Activated B cell treated with CpG ODN at 0.5 μM for 24 hours (primary cell): ENCODE data around the gene CNNM2. TPM values are rescaled to one million over a fixed set of nuclear protein-coding genes. Genes with fewer than 3 reads are reported as not detected.
A peak's percentile ranks its signal among the peaks of the same experiment; 100 is the strongest.
"Not testable (repeated sequence)": the region's sequence is repeated elsewhere in the genome, so short reads cannot be mapped to it uniquely, and the experiment has no call there.

Experiments used
- ATAC-seq: fragments of 200-7000 bp; cut with Tn5 transposase; one replicate; pipeline ENCODE4 v1.10.0; 2021; ENCODE audit warnings: low read depth, mild to moderate bottlenecking, moderate library complexity
- CTCF ChIA-PET: fragments of 350-600 bp; sonication (Branson Sonifier 250); formaldehyde crosslinking; loops from one replicate; lab custom pipeline; 2021; ENCODE audit warnings: antibody characterized with exemption; lab: Charles Lee
- POLR2A ChIA-PET: fragments of 350-600 bp; sonication (Branson Sonifier 250); formaldehyde crosslinking; loops from one replicate; lab custom pipeline; 2021; ENCODE audit warnings: antibody characterized with exemption; lab: Charles Lee
- DNase-seq: peaks from one replicate; pipeline ENCODE4 v3.0.0; 2022
- H3K27ac Mint-ChIP-seq: one replicate; pipeline ENCODE4 v1.8.0; 2020; ENCODE audit warnings: mixed read lengths
- H3K27me3 Mint-ChIP-seq: one replicate; pipeline ENCODE4 v1.8.0; 2021; ENCODE audit warnings: mixed read lengths
- H3K36me3 Mint-ChIP-seq: one replicate; pipeline ENCODE4 v1.8.0; 2021; ENCODE audit warnings: low read depth, mixed read lengths
- H3K4me1 Mint-ChIP-seq: one replicate; pipeline ENCODE4 v1.8.0; 2021; ENCODE audit warnings: mixed read lengths
- H3K4me3 Mint-ChIP-seq: one replicate; pipeline ENCODE4 v1.8.0; 2020; ENCODE audit warnings: mild to moderate bottlenecking, mixed read lengths
- H3K9me3 Mint-ChIP-seq: one replicate; pipeline ENCODE4 v1.8.0; 2020; ENCODE audit warnings: mixed read lengths
- CTCF ChIP-seq: fragments of 200-600 bp; IDR thresholded peaks from one replicate; pipeline ENCODE4 v1.8.0; 2022; ENCODE audit warnings: antibody characterized with exemption, mild to moderate bottlenecking
- intact Hi-C: fragments of 100-400 bp; cut with micrococcal nuclease; formaldehyde crosslinking; loops from one replicate; pipeline ENCODE4 v1.15.1; 2024
- total RNA-seq: library from RNA; stranded (reverse); gene quantifications from 2 replicates; pipeline ENCODE4 v1.2.3, GENCODE V29; 2022

Gene CNNM2
- total RNA-seq, 1 donor from 2014 or later = 7.3 TPM

DNA sequence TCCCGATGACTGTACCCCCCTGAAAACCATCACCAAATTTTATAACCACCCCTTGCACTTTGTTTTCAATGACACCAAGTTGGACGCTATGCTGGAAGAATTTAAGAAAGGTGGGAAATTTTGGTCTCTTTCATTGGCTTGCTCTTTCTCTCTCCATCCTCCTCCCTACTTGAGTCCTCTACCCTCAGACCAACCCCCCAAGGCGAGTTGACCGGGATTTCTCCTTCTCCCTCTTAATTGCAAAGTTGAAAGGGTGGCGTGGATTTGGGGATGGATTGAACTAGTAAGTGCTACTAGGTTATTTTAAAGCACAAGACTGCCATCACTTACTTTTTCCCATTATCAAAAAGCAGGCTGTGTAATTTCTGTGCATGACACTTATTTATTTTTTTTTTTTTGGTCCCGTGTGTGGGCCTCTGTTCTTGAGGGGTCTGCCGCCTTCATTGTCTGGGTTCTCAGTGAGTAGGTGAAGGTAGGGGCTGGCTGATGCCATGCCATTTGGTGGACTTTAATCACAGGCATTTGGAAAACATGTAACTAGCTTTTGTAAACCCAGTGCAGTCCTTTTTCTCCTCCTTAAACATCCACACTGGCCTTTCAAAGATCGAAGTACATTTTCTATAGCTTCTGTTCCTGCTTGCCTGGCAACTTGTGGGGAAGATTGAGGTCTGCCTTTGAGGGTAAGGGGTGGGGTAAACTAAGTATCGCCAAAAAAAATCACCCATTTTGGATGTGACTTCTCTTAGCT, 2.1 kb downstream of the CNNM2 start:
- TF ChIP-seq CTCF = no peak
- CTCF ChIA-PET = interaction anchor here (0.6 to 1.2 kb wide), 3 partner anchors 30 to 325 kb away, joined by 3 to 4 read pairs (median 3); no protein-coding TSS in a partner anchor
- ATAC-seq (no peak), DNase-seq (no peak)
- H3K9me3 Mint-ChIP-seq = no peaks in the 10 kb centered on the region
- H3K4me1 Mint-ChIP-seq = peaks cover 49% of the 10 kb centered on the region
- POLR2A ChIA-PET = no interaction called here
- peaks cover 2% of the 10 kb centered on the region for H3K36me3 Mint-ChIP-seq
- peak overlapping the region; percentile 96 for H3K4me3 Mint-ChIP-seq
- H3K27me3 Mint-ChIP-seq = no peaks in the 10 kb centered on the region
- H3K27ac Mint-ChIP-seq = no peak overlapping the region
- intact Hi-C loops = loop anchor here (5.0 kb wide), 3 partner anchors 208 to 528 kb away; partner anchors contain the start of genes ARL3 and SFXN2

DNA sequence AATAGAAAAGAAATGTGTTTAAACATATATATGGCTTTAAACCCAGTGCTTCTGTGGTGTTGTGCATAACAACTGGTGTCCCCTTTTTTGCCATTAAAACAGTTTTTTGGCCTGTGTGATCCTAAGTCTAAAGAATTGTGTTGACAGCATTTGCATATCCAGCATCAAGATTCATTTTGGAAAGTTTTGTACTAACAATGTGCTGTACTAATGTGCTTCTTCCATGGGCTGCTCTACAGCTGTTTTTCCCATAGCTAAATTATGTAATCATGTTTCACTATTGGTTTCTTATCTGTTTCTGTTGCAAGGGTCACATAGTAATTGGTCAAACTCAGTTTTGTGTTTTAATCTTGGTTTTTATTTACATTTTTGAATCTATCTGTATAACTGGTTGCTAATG, 5.5 kb downstream of the CNNM2 start:
- Mint-ChIP-seq H3K4me1 (peaks cover 46% of the 10 kb centered on the region), H3K9me3 (no peaks in the 10 kb centered on the region), H3K27ac (no peak overlapping the region), H3K27me3 (no peaks in the 10 kb centered on the region), H3K4me3 (no peak overlapping the region), H3K36me3 (peaks cover 2% of the 10 kb centered on the region)
- CTCF ChIA-PET = interaction anchor here (1.4 kb wide), 1 partner anchor 321 kb away, joined by 3 read pairs; no protein-coding TSS in a partner anchor
- no peak for ATAC-seq
- no peak for TF ChIP-seq CTCF
- intact Hi-C loops = no loop called here
- POLR2A ChIA-PET = interaction anchor here (0.5 kb wide), 1 partner anchor 448 kb away, joined by 3 read pairs; no protein-coding TSS in a partner anchor
- DNase-seq = no peak

GRCh38 chr10:102926842-102927241, 8.7 kb downstream of the CNNM2 start:
- Mint-ChIP-seq H3K27ac (no peak overlapping the region), H3K9me3 (no peaks in the 10 kb centered on the region), H3K36me3 (peaks cover 3% of the 10 kb centered on the region), H3K4me3 (no peak overlapping the region), H3K4me1 (peaks cover 19% of the 10 kb centered on the region), H3K27me3 (no peaks in the 10 kb centered on the region)
- POLR2A ChIA-PET = interaction anchor here (0.5 kb wide), 1 partner anchor 17 kb away, joined by 3 read pairs; no protein-coding TSS in a partner anchor
- ATAC-seq = no peak
- intact Hi-C loops = no loop called here
- no peak for TF ChIP-seq CTCF
- CTCF ChIA-PET = no interaction called here
- no peak for DNase-seq

- intact Hi-C loops = no loop called here
- peaks cover 5% of the 10 kb centered on the region for H3K36me3 Mint-ChIP-seq
- no peak for TF ChIP-seq CTCF
- no peaks in the 10 kb centered on the region for H3K9me3 Mint-ChIP-seq
- POLR2A ChIA-PET = no interaction called here
- H3K27me3 Mint-ChIP-seq = no peaks in the 10 kb centered on the region
- DNase-seq (no peak), ATAC-seq (peak; percentile 18)
- no peak overlapping the region for H3K4me3 Mint-ChIP-seq
- no peak overlapping the region for H3K27ac Mint-ChIP-seq
- CTCF ChIA-PET = no interaction called here
- H3K4me1 Mint-ChIP-seq = peaks cover 17% of the 10 kb centered on the region
These were observed 9.4 kb downstream of the CNNM2 start for GRCh38 chr10:102927311-102928010.

DNA sequence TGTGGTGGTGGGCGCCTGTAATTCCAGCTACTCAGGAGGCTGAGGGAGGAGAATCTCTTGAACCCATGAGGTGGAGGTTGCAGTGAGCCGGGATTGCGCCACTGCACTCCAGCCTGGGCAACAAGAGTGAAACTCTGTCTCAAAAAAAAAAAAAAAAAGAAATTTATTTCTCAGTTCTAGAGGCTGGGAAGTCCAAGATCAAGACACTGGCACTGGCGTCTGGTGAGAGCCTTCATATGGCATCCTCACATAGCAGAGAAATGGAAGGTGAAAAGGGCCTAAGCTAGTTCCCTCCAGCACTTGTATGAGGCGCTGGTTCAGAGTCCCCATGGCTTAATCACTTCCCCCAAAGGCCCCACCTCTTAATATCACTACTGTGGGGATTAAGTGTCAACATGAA, 10.3 kb downstream of the CNNM2 start:
- H3K27ac Mint-ChIP-seq, H3K4me3 Mint-ChIP-seq, ATAC-seq, H3K4me1 Mint-ChIP-seq, CTCF ChIA-PET, intact Hi-C loops, DNase-seq, H3K36me3 Mint-ChIP-seq, H3K27me3 Mint-ChIP-seq, H3K9me3 Mint-ChIP-seq, POLR2A ChIA-PET: not testable (repeated sequence)
